Activated naive CD4-positive, alpha-beta T cell treated with anti-CD3 and anti-CD28 coated beads, Interleukin-2, amount 50 U/mL, for 24 hours (primary cell): ENCODE results near the gene CCDC27.
A peak's percentile ranks its signal among the peaks of the same experiment; 100 is the strongest.
"Not testable (repeated sequence)": the region's sequence is repeated elsewhere in the genome, so short reads cannot be mapped to it uniquely, and the experiment has no call there.

ENCODE experiments used
- H3K27ac Mint-ChIP-seq: one replicate; pipeline ENCODE4 v1.8.0; 2021; ENCODE audit warnings: mild to moderate bottlenecking, mixed read lengths
- H3K27me3 Mint-ChIP-seq: one replicate; pipeline ENCODE4 v1.8.0; 2021; ENCODE audit warnings: mixed read lengths
- H3K36me3 Mint-ChIP-seq: one replicate; pipeline ENCODE4 v1.8.0; 2021; ENCODE audit warnings: mixed read lengths
- H3K4me1 Mint-ChIP-seq: one replicate; pipeline ENCODE4 v1.8.0; 2021; ENCODE audit warnings: mixed read lengths
- H3K4me3 Mint-ChIP-seq: one replicate; pipeline ENCODE4 v1.8.0; 2021; ENCODE audit warnings: mild to moderate bottlenecking, mixed read lengths
- H3K9me3 Mint-ChIP-seq: one replicate; pipeline ENCODE4 v1.8.0; 2021; ENCODE audit warnings: mixed read lengths

The CCDC27 gene

GRCh38 chr1:3785456-3786157 is 33.4 kb downstream of the CCDC27 start:
- H3K9me3 Mint-ChIP-seq: no peaks in the 10 kb centered on the region
- peaks cover 12% of the 10 kb centered on the region for H3K4me1 Mint-ChIP-seq
- H3K27ac Mint-ChIP-seq: peak overlapping the region; percentile 51
- H3K27me3 Mint-ChIP-seq: no peaks in the 10 kb centered on the region
- no peak overlapping the region for H3K4me3 Mint-ChIP-seq
- H3K36me3 Mint-ChIP-seq: peaks cover 4% of the 10 kb centered on the region

GRCh38 chr1:3786468-3787348 is 34.5 kb downstream of the CCDC27 start:
- Mint-ChIP-seq H3K36me3 (peaks cover 4% of the 10 kb centered on the region), H3K27ac (no peak overlapping the region), H3K27me3 (no peaks in the 10 kb centered on the region), H3K4me1 (peaks cover 12% of the 10 kb centered on the region), H3K4me3 (no peak overlapping the region), H3K9me3 (no peaks in the 10 kb centered on the region)

GRCh38 chr1:3787349-3787715 is 35.1 kb downstream of the CCDC27 start:
- Mint-ChIP-seq H3K4me1 (peaks cover 16% of the 10 kb centered on the region), H3K27ac (no peak overlapping the region), H3K9me3 (no peaks in the 10 kb centered on the region), H3K27me3 (no peaks in the 10 kb centered on the region), H3K36me3 (peaks cover 4% of the 10 kb centered on the region), H3K4me3 (no peak overlapping the region)

- H3K27ac Mint-ChIP-seq: peak overlapping the region; percentile 23
- H3K9me3 Mint-ChIP-seq: no peaks in the 10 kb centered on the region
- no peaks in the 10 kb centered on the region for H3K27me3 Mint-ChIP-seq
- H3K4me3 Mint-ChIP-seq: no peak overlapping the region
- peaks cover 4% of the 10 kb centered on the region for H3K36me3 Mint-ChIP-seq
- H3K4me1 Mint-ChIP-seq: peaks cover 22% of the 10 kb centered on the region
Measured at GRCh38 chr1:3787745-3788605, 35.7 kb downstream of the CCDC27 start.

- peaks cover 4% of the 10 kb centered on the region for H3K36me3 Mint-ChIP-seq
- H3K27ac Mint-ChIP-seq: no peak overlapping the region
Measured at GRCh38 chr1:3788756-3789420, 36.6 kb downstream of the CCDC27 start.

GRCh38 chr1:3789421-3790300 is 37.4 kb downstream of the CCDC27 start:
- H3K4me1 Mint-ChIP-seq: peaks cover 39% of the 10 kb centered on the region
- no peak overlapping the region for H3K27ac Mint-ChIP-seq
- H3K9me3 Mint-ChIP-seq: no peaks in the 10 kb centered on the region
- no peaks in the 10 kb centered on the region for H3K27me3 Mint-ChIP-seq
- H3K4me3 Mint-ChIP-seq: no peak overlapping the region
- H3K36me3 Mint-ChIP-seq: peaks cover 3% of the 10 kb centered on the region

More at GRCh38 chr1:3788756-3789420, 36.6 kb downstream of the CCDC27 start:
- Mint-ChIP-seq H3K9me3 (no peaks in the 10 kb centered on the region), H3K27me3 (no peaks in the 10 kb centered on the region), H3K4me1 (peaks cover 31% of the 10 kb centered on the region), H3K4me3 (no peak overlapping the region)

- peaks cover 48% of the 10 kb centered on the region for H3K4me1 Mint-ChIP-seq
- no peak overlapping the region for H3K27ac Mint-ChIP-seq
Measured at GRCh38 chr1:3790500-3790923, 38.3 kb downstream of the CCDC27 start.

GRCh38 chr1:3790952-3791351 is 38.7 kb downstream of the CCDC27 start:
- H3K27ac Mint-ChIP-seq: no peak overlapping the region
- H3K9me3 Mint-ChIP-seq: no peaks in the 10 kb centered on the region
- H3K27me3 Mint-ChIP-seq: no peaks in the 10 kb centered on the region
- peaks cover 2% of the 10 kb centered on the region for H3K36me3 Mint-ChIP-seq
- no peak overlapping the region for H3K4me3 Mint-ChIP-seq
- peaks cover 49% of the 10 kb centered on the region for H3K4me1 Mint-ChIP-seq

More at GRCh38 chr1:3790500-3790923, 38.3 kb downstream of the CCDC27 start:
- Mint-ChIP-seq H3K4me3 (no peak overlapping the region), H3K9me3 (no peaks in the 10 kb centered on the region), H3K36me3 (peaks cover 2% of the 10 kb centered on the region), H3K27me3 (no peaks in the 10 kb centered on the region)

- Mint-ChIP-seq H3K4me1 (peaks cover 46% of the 10 kb centered on the region), H3K4me3 (peak overlapping the region; percentile 97), H3K27ac (peak overlapping the region; percentile 24), H3K36me3 (peaks cover 2% of the 10 kb centered on the region), H3K27me3 (peaks cover 1% of the 10 kb centered on the region), H3K9me3 (no peaks in the 10 kb centered on the region)
Measured at GRCh38 chr1:3795453-3796214, 43.4 kb downstream of the CCDC27 start.

- peak within 1 kb of the TSS; percentile 98 for H3K27ac Mint-ChIP-seq
- peak within 1 kb of the TSS; percentile 98 for H3K4me3 Mint-ChIP-seq
- H3K36me3 Mint-ChIP-seq: peaks cover 2% of the 10 kb centered on the region
- peaks cover 50% of the 10 kb centered on the region for H3K4me1 Mint-ChIP-seq
- no peaks in the 10 kb centered on the region for H3K9me3 Mint-ChIP-seq
- H3K27me3 Mint-ChIP-seq: peaks cover 5% of the 10 kb centered on the region
Measured at GRCh38 chr1:3796215-3797061, 44.2 kb downstream of the CCDC27 start, which contains the start of gene LRRC47. LRRC47 (minus strand) TSS chr1:3796498; CDS start chr1:3796476, 22 bp downstream.

- no peaks in the 10 kb centered on the region for H3K9me3 Mint-ChIP-seq
- peaks cover 2% of the 10 kb centered on the region for H3K36me3 Mint-ChIP-seq
- no peak overlapping the region for H3K27ac Mint-ChIP-seq
- peaks cover 19% of the 10 kb centered on the region for H3K4me1 Mint-ChIP-seq
- no peak overlapping the region for H3K4me3 Mint-ChIP-seq
- H3K27me3 Mint-ChIP-seq: peaks cover 13% of the 10 kb centered on the region
Measured at GRCh38 chr1:3799976-3800685, 47.9 kb downstream of the CCDC27 start.

- H3K27me3 Mint-ChIP-seq: peaks cover 13% of the 10 kb centered on the region
- H3K9me3 Mint-ChIP-seq, H3K4me3 Mint-ChIP-seq, H3K27ac Mint-ChIP-seq, H3K36me3 Mint-ChIP-seq: not testable (repeated sequence)
- H3K4me1 Mint-ChIP-seq: peaks cover 15% of the 10 kb centered on the region
Measured at GRCh38 chr1:3800795-3801194, 48.5 kb downstream of the CCDC27 start.
